ENCODE measurements around the gene BNIPL.

DNA sequence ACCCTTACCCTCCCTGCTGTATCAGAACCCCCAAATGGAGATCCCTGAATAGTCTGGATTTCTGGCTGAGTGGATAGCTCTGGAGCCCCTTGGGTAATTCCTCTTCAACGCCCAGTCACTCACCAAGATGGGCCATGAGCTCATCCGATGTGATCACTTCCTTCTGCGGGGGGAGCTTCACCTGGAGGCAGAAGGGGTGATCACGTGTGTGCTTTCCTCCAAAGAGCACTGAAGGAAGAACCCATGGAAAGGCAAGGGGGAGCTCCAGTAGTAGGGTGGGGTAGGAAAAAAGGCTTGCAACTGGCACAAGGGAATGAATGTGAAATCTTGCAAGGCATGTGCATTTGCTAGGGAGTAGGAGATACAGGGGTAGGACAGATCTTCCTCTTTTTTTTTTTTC, 34.8 kb upstream of the BNIPL start:
- TF ChIP-seq, protein P1, sequence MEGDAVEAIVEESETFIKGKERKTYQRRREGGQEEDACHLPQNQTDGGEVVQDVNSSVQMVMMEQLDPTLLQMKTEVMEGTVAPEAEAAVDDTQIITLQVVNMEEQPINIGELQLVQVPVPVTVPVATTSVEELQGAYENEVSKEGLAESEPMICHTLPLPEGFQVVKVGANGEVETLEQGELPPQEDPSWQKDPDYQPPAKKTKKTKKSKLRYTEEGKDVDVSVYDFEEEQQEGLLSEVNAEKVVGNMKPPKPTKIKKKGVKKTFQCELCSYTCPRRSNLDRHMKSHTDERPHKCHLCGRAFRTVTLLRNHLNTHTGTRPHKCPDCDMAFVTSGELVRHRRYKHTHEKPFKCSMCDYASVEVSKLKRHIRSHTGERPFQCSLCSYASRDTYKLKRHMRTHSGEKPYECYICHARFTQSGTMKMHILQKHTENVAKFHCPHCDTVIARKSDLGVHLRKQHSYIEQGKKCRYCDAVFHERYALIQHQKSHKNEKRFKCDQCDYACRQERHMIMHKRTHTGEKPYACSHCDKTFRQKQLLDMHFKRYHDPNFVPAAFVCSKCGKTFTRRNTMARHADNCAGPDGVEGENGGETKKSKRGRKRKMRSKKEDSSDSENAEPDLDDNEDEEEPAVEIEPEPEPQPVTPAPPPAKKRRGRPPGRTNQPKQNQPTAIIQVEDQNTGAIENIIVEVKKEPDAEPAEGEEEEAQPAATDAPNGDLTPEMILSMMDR (IDR thresholded peaks at IDR 0.05; ENCODE audit: low read length): no peak
- no peak for TF ChIP-seq EZH2 (optimal IDR thresholded peaks at IDR 0.05; ENCODE audit: low read depth, low read length)
